HEK293 (cell line): ENCODE results near the gene TLE5.

Source experiments
- CTCF ChIA-PET: fragments of 350-600 bp; formaldehyde crosslinking; extraction: SDS; loops from one replicate; lab custom pipeline; 2021; ENCODE audit warnings: antibody characterized with exemption; lab: Yijun Ruan, JAX
- POLR2A ChIA-PET: fragments of 300-600 bp; formaldehyde crosslinking; extraction: SDS; loops from one replicate; lab custom pipeline; 2020; ENCODE audit warnings: antibody characterized with exemption, inconsistent platforms; lab: Yijun Ruan, JAX
- H3K27ac ChIP-seq: fragments of 200-500 bp; sonication (Bioruptor generic); 2 replicates; pipeline ENCODE4 v1.5.1; 2014; ENCODE audit warnings: low read depth, low read length, control low read depth, inconsistent platforms; ENCODE audit errors: extremely low read depth
- H3K36me3 ChIP-seq, 2 experiments: fragments of 200-500 bp in 1 of 2; sonication (Bioruptor generic) in 1 of 2; 1 replicate in 1 of 2; 2 replicates in 1 of 2; pipeline ENCODE4 v1.5.1; 2014 to 2017; ENCODE audit warnings: inconsistent platforms in 2 of 2, low read length in 2 of 2; ENCODE audit not compliant: control insufficient read depth in 2 of 2, insufficient read depth in 1 of 2
- H3K4me1 ChIP-seq: fragments of 200-500 bp; sonication (Bioruptor generic); 2 replicates; pipeline ENCODE4 v1.5.1; 2014; ENCODE audit warnings: mild to moderate bottlenecking, low read length, inconsistent platforms; ENCODE audit not compliant: control insufficient read depth, insufficient read depth
- H3K4me3 ChIP-seq: 2 replicates; pipeline ENCODE4 v1.5.1; 2011; ENCODE audit warnings: low read depth, mild to moderate bottlenecking, control low read depth, low read length, moderate library complexity
- H3K9me3 ChIP-seq: fragments of 200-500 bp; sonication (Bioruptor generic); 2 replicates; pipeline ENCODE4 v1.5.1; 2014; ENCODE audit warnings: low read depth, low read length, inconsistent platforms; ENCODE audit not compliant: control insufficient read depth, insufficient read depth
- BCL11A ChIP-seq: fragments of 450-650 bp; formaldehyde crosslinking; IDR thresholded peaks from 2 replicates; pipeline ENCODE4 v1.5.1; 2016; ENCODE audit warnings: low read depth, missing biosample characterization, missing genetic modification characterization
- KLF8 ChIP-seq: fragments of 450-650 bp; formaldehyde crosslinking; IDR thresholded peaks from 2 replicates; pipeline ENCODE4 v1.5.1; 2016; ENCODE audit warnings: missing biosample characterization, missing genetic modification characterization
- SP7 ChIP-seq: fragments of 450-650 bp; formaldehyde crosslinking; IDR thresholded peaks from 2 replicates; pipeline ENCODE4 v1.5.1; 2016; ENCODE audit warnings: missing biosample characterization, missing genetic modification characterization
- ZNF416 ChIP-seq: fragments of 450-650 bp; formaldehyde crosslinking; IDR thresholded peaks from 2 replicates; pipeline ENCODE4 v1.5.1; 2016; ENCODE audit warnings: missing biosample characterization, missing genetic modification characterization
- ZNF623 ChIP-seq: fragments of 450-650 bp; formaldehyde crosslinking; IDR thresholded peaks from 2 replicates; pipeline ENCODE4 v1.5.1; 2016; ENCODE audit warnings: missing biosample characterization, missing genetic modification characterization
- ZNF747 ChIP-seq: fragments of 450-650 bp; formaldehyde crosslinking; IDR thresholded peaks from 2 replicates; pipeline ENCODE4 v1.5.1; 2016; ENCODE audit warnings: missing biosample characterization, missing genetic modification characterization
- ZNF768 ChIP-seq: fragments of 450-650 bp; formaldehyde crosslinking; IDR thresholded peaks from 2 replicates; pipeline ENCODE4 v1.5.1; 2018; ENCODE audit warnings: missing biosample characterization, mild to moderate bottlenecking, missing genetic modification characterization
- ZNF792 ChIP-seq: fragments of 450-650 bp; formaldehyde crosslinking; IDR thresholded peaks from 2 replicates; pipeline ENCODE4 v1.5.1; 2016; ENCODE audit warnings: missing biosample characterization, missing genetic modification characterization
- TF ChIP-seq, protein P1 (sequence below): fragments of 450-650 bp; formaldehyde crosslinking; IDR thresholded peaks from 2 replicates; pipeline ENCODE4 v1.5.1; 2016; ENCODE audit warnings: missing biosample characterization, missing genetic modification characterization
- TF ChIP-seq, protein P2 (sequence below): fragments of 450-650 bp; formaldehyde crosslinking; IDR thresholded peaks from 2 replicates; pipeline ENCODE4 v1.5.1; 2016; ENCODE audit warnings: missing biosample characterization, missing genetic modification characterization
- TF ChIP-seq, protein P3 (sequence below): fragments of 450-650 bp; IDR thresholded peaks from 2 replicates; pipeline ENCODE4 v1.5.1; 2018; ENCODE audit warnings: missing biosample characterization, missing genetic modification characterization
- TF ChIP-seq, protein P4 (sequence below): fragments of 450-650 bp; formaldehyde crosslinking; conservative IDR thresholded peaks from 2 replicates; pipeline ENCODE4 v1.5.1; 2016; ENCODE audit warnings: low read depth, missing biosample characterization, missing genetic modification characterization

Gene TLE5

DNA sequence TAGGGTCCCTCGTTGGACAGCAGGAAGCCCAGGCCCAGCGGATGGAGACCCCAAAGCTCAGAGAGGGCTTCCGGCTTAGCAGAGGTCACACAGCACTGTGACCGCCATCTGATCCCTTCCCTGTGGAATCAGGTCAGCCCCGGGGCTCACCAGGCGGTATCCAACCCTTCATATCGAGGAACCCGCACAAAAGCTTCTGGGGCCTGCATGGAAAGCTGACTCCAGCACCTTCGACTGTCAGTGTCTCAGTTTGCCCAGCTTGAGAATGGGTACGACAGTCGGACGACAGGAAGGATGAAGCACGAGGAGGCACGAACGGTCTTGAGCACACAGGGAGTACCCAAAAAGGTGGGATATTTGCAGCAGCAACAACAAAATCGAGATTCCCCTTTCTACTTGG lies 2.6 kb downstream of the TLE5 start:
- ChIA-PET POLR2A (interaction anchor here (1.1 kb wide), 1 partner anchor 24 kb away, joined by 4 read pairs; no protein-coding TSS in a partner anchor), CTCF (interaction anchor here (0.6 to 1.3 kb wide), 3 partner anchors 13 to 117 kb away, joined by 3 to 4 read pairs (median 3); no protein-coding TSS in a partner anchor)
- peaks cover 11 to 52% of the 10 kb centered on the region in 2 experiments for H3K36me3 ChIP-seq
- TF ChIP-seq ZNF416 (no peak), ZNF747 (no peak), KLF8 (tag by site-specific recombination) (peak; percentile 12; the same call in 1 of the 2 replicates), BCL11A (0 out of 2 replicates have a peak, but pooled peaks have one; percentile 11), SP7 (tag by site-specific recombination) (peak; percentile 15; the same call in 1 of the 2 replicates), ZNF768 (tag by site-specific recombination) (peak; percentile 92), ZNF623 (no peak)
- TF ChIP-seq, protein P1, sequence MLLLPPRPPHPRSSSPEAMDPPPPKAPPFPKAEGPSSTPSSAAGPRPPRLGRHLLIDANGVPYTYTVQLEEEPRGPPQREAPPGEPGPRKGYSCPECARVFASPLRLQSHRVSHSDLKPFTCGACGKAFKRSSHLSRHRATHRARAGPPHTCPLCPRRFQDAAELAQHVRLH (tag by site-specific recombination) = peak; percentile 52; the same call in 1 of the 2 replicates
- TF ChIP-seq, protein P2, sequence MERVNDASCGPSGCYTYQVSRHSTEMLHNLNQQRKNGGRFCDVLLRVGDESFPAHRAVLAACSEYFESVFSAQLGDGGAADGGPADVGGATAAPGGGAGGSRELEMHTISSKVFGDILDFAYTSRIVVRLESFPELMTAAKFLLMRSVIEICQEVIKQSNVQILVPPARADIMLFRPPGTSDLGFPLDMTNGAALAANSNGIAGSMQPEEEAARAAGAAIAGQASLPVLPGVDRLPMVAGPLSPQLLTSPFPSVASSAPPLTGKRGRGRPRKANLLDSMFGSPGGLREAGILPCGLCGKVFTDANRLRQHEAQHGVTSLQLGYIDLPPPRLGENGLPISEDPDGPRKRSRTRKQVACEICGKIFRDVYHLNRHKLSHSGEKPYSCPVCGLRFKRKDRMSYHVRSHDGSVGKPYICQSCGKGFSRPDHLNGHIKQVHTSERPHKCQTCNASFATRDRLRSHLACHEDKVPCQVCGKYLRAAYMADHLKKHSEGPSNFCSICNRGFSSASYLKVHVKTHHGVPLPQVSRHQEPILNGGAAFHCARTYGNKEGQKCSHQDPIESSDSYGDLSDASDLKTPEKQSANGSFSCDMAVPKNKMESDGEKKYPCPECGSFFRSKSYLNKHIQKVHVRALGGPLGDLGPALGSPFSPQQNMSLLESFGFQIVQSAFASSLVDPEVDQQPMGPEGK (tag by site-specific recombination) = no peak
- TF ChIP-seq, protein P3, sequence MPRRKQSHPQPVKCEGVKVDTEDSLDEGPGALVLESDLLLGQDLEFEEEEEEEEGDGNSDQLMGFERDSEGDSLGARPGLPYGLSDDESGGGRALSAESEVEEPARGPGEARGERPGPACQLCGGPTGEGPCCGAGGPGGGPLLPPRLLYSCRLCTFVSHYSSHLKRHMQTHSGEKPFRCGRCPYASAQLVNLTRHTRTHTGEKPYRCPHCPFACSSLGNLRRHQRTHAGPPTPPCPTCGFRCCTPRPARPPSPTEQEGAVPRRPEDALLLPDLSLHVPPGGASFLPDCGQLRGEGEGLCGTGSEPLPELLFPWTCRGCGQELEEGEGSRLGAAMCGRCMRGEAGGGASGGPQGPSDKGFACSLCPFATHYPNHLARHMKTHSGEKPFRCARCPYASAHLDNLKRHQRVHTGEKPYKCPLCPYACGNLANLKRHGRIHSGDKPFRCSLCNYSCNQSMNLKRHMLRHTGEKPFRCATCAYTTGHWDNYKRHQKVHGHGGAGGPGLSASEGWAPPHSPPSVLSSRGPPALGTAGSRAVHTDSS (tag by site-specific recombination) = 0 out of 2 replicates have a peak, but pooled peaks have one; percentile 14
- TF ChIP-seq, all 188 proteins: peak for 6
- Histone ChIP-seq H3K9me3 (no peaks in the 10 kb centered on the region), H3K4me1 (peaks cover 20% of the 10 kb centered on the region), H3K4me3 (no peak overlapping the region), H3K27ac (no peak overlapping the region)

DNA sequence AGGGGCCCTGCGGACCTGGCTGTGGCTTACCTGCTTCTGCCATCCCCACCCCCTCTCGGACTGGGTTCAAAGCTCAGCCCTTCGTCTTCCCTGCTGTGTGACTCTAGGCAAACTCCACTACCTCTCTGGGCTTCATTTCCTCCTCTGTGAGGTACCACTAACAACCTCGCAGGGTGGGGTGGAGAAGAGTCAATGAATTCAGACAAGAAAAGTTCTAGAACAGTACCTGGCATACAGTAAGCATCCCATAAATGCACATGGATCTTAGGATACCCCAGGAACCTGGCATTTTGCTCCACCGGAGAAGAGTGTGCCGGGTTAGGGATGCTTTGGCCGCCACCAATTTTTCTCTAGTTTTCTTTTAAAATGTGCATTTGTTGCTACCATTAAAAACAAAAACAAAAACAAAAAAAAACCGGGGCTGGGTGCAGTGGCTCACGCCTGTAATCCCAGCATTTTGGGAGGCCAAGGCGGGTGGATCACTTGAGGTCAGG lies 3.4 kb downstream of the TLE5 start:
- H3K27ac ChIP-seq = no peak overlapping the region
- TF ChIP-seq, protein P4, sequence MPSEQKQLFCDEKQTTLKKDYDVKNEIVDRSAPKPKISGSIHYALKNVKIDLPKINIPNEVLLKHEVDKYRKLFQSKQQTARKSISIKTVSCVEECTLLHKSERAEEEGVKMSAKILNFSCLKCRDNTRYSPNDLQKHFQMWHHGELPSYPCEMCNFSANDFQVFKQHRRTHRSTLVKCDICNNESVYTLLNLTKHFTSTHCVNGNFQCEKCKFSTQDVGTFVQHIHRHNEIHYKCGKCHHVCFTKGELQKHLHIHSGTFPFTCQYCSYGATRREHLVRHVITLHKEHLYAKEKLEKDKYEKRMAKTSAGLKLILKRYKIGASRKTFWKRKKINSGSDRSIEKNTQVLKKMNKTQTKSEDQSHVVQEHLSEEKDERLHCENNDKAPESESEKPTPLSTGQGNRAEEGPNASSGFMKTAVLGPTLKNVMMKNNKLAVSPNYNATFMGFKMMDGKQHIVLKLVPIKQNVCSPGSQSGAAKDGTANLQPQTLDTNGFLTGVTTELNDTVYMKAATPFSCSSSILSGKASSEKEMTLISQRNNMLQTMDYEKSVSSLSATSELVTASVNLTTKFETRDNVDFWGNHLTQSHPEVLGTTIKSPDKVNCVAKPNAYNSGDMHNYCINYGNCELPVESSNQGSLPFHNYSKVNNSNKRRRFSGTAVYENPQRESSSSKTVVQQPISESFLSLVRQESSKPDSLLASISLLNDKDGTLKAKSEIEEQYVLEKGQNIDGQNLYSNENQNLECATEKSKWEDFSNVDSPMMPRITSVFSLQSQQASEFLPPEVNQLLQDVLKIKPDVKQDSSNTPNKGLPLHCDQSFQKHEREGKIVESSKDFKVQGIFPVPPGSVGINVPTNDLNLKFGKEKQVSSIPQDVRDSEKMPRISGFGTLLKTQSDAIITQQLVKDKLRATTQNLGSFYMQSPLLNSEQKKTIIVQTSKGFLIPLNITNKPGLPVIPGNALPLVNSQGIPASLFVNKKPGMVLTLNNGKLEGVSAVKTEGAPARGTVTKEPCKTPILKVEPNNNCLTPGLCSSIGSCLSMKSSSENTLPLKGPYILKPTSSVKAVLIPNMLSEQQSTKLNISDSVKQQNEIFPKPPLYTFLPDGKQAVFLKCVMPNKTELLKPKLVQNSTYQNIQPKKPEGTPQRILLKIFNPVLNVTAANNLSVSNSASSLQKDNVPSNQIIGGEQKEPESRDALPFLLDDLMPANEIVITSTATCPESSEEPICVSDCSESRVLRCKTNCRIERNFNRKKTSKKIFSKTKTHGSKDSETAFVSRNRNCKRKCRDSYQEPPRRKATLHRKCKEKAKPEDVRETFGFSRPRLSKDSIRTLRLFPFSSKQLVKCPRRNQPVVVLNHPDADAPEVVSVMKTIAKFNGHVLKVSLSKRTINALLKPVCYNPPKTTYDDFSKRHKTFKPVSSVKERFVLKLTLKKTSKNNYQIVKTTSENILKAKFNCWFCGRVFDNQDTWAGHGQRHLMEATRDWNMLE (tag by site-specific recombination) = no peak
- peak; percentile 63 for TF ChIP-seq ZNF768 (tag by site-specific recombination)
- TF ChIP-seq ZNF792 (tag by site-specific recombination) = peak; percentile 23; the same call in 1 of the 2 replicates
- ChIA-PET POLR2A (no interaction called here), CTCF (interaction anchor here (0.5 to 0.7 kb wide), 2 partner anchors 12 to 226 kb away, joined by 3 read pairs; no protein-coding TSS in a partner anchor)
- peaks cover 20% of the 10 kb centered on the region for H3K4me1 ChIP-seq
- no peak overlapping the region for H3K4me3 ChIP-seq
- H3K9me3 ChIP-seq = no peaks in the 10 kb centered on the region
- peaks cover 11 to 59% of the 10 kb centered on the region in 2 experiments for H3K36me3 ChIP-seq
